Gastroesophageal sphincter (tissue), 3 donors: ENCODE measurements around the gene PRSS58.

Experiments
- POLR2A ChIP-seq, 2 donors: fragments of 450-650 bp; IDR thresholded peaks; one replicate each; pipeline ENCODE4 v1.6.1; 2017; ENCODE audit warnings: antibody characterized with exemption in 2 of 2, mild to moderate bottlenecking in 2 of 2, moderate library complexity in 1 of 2
- TF ChIP-seq, protein P1 (sequence below), 4 experiments: fragments of 200-600 bp in 2 of 4; fragments of 450-650 bp in 2 of 4; sonication (generic) in 1 of 4; IDR thresholded peaks; one replicate each; pipeline ENCODE4 v1.5.1; 2017 to 2019; ENCODE audit warnings: antibody characterized with exemption in 4 of 4, mild to moderate bottlenecking in 2 of 4, moderate library complexity in 2 of 4

- TF ChIP-seq, protein P1, sequence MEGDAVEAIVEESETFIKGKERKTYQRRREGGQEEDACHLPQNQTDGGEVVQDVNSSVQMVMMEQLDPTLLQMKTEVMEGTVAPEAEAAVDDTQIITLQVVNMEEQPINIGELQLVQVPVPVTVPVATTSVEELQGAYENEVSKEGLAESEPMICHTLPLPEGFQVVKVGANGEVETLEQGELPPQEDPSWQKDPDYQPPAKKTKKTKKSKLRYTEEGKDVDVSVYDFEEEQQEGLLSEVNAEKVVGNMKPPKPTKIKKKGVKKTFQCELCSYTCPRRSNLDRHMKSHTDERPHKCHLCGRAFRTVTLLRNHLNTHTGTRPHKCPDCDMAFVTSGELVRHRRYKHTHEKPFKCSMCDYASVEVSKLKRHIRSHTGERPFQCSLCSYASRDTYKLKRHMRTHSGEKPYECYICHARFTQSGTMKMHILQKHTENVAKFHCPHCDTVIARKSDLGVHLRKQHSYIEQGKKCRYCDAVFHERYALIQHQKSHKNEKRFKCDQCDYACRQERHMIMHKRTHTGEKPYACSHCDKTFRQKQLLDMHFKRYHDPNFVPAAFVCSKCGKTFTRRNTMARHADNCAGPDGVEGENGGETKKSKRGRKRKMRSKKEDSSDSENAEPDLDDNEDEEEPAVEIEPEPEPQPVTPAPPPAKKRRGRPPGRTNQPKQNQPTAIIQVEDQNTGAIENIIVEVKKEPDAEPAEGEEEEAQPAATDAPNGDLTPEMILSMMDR (IDR thresholded peaks at IDR 0.05): no peak
- TF ChIP-seq POLR2A (IDR thresholded peaks at IDR 0.05): no peak
Measured at GRCh38 chr7:142303650-142304049, 45.8 kb upstream of the PRSS58 start.
